GM18868 (cell line): Measurements from ENCODE around the gene KRT14.
"Not testable (repeated sequence)": the region's sequence is repeated elsewhere in the genome, so short reads cannot be mapped to it uniquely, and the experiment has no call there.

ENCODE experiments used
- ATAC-seq: cut with Tn5 transposase; IDR thresholded peaks from one replicate; pipeline ENCODE4 v1.9.1; 2021; ENCODE audit warnings: mild to moderate bottlenecking, moderate library complexity; ENCODE audit not compliant: unreplicated experiment

KRT14 gene

DNA sequence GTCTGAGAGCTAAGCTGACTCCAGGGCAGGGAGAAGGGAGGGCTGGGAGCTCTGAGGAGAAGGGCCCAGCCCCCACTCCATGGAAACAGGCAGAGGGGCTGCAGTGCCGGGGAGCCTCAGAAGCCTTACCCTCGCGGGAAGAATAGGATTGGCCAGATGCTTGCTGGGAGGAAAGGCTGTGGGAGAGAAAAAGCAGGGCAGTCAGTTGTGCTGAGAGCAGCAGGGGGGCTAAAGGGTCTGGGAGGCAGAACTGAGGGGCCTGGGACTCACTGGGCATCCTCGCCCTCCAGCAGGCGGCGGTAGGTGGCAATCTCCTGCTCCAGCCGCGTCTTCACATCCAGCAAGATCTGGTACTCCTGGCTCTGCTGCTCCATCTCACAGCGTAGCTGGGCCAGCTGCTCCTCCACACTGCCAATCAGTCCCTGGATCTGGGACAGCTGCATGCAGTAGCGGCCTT lies 23.4 kb upstream of the KRT14 start:
- not testable (repeated sequence) for ATAC-seq

GRCh38 chr17:41606930-41607329 lies 20.2 kb upstream of the KRT14 start:
- not testable (repeated sequence) for ATAC-seq

DNA sequence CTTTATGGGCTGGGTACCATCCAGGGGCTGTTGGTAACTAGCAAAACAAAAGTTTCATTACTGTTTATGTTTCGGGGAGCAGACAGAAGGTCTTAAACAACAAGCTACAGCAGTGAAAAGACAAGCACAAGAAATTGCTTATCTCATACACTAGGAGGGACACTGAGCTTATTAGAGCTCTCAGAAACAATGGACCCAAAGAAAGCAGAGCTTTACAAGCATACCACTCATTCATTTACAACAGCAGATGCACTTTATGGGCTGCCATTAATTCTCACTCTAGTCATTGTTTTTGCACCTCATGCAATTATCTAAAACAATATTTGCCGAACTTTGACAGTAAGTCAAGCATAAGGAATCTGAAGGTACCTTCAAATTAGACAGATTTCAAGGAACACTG lies 15.8 kb upstream of the KRT14 start:
- ATAC-seq: no peak

DNA sequence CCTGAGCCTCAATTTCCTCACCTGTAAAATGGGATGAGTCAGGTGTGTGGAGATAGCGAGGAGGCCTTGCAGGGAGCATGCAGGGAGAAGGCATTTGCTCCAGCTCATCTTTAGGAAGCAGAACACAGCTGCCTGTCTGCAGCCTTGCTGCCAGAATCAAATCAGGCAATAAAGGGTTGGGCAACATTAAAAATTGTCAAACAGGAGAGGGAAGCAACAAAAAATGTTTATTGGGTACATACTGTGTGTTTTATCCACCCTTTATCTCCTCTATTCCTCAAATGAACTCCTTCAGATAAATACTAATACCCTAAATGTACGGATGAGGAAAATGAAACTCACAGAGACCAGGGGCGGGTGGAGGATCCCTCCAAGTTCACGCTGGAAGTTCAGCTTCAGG lies 13.6 kb upstream of the KRT14 start:
- ATAC-seq: no peak

DNA sequence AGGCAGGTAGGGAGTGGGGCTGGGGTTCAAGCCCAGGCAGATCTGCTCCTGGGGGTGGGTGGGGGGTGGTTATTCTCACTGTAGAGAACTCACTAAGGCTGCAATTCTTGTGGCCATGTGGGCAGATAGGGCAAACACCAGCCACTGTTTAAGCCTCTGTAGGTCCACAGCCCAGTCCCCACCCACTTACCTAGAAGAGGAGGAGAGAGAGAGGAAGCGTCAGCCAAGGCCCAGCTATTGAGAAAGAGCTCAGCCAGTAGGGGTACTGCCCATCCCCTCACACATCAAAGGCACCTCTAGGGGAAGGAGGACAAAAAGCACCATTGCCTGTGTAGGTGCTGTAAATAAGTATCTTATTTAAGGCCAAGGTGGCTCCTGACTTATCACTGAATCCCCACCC lies 13.0 kb upstream of the KRT14 start:
- no peak for ATAC-seq

DNA sequence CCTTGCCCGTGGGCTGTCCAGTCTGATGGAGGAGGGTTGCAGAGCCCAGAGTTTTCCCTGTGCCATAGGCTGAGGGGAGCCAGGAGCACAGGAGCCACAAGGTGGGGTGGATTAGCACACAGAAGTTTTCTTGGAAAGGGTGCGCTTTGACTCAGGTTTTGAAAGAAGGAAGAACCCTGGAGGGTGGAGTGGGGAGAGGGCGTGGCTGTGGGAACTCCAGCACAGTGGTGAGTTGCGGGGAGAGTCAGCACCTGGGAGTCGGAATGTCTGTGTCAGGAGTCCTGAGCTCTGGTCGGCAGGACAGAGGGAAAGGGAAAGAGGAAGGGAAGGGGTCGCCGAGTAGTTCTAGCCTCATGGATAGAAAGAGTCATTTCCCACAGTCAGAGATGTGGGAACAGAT lies 8.9 kb upstream of the KRT14 start:
- ATAC-seq: no peak

DNA sequence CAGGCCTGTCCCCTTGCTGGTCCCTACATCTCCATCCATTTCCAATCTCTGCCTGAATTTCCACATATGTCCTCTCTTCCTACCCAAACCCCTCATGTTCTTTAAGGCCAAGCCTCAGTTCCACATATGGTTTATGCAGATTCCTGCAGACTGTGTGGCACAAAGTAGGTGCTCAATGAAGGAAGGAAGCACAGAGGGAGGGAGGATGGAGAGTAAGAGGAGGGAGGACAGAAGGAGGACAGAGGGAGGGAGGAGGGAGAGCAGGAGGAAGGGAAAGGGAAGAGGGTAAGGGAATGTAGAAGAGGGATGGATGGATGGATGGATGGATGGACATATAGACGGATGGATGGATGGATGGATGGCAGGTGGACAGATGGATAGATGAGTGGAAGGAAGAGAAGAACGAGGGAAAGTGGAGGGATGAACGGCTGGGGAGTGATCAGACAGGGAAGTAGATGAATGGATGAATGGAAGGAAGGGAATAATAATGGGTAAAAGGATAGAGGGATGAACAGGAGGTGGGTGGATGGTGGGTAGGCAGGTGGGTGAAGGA lies 7.7 kb upstream of the KRT14 start:
- no peak for ATAC-seq

DNA sequence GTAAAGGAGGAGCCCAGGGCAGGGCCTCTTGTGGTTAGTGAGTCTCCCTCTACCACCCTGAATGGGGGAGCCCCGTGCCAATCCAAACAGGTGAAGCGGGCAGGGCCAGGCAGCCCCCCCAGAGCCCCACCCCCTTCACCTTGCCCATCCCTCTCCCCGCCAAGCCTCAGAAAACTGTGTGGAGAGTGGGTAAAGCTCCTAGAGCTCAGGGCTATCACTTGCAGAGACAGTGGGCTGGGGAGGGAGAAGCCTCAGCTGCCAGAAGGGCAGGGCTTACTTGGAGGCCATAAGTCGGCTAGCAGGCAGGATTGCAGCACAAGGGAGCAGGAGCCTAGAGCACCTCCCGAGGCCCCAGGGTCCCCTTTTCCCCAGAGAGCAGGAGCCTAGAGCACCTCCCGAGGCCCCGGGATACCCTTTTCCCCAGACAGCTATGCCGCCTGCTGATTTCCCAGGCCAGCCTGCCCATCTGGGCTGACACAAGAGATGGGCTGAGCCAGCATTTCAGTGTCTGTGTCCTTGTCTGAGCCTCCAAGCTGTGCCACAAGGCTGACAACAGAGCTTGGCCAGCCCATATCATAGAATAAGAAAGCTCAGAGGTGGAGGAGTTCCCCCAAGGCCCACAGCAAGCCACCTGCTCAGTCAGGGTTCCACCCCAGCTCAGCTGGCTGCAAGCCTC lies 6.7 kb upstream of the KRT14 start:
- ATAC-seq: no peak

DNA sequence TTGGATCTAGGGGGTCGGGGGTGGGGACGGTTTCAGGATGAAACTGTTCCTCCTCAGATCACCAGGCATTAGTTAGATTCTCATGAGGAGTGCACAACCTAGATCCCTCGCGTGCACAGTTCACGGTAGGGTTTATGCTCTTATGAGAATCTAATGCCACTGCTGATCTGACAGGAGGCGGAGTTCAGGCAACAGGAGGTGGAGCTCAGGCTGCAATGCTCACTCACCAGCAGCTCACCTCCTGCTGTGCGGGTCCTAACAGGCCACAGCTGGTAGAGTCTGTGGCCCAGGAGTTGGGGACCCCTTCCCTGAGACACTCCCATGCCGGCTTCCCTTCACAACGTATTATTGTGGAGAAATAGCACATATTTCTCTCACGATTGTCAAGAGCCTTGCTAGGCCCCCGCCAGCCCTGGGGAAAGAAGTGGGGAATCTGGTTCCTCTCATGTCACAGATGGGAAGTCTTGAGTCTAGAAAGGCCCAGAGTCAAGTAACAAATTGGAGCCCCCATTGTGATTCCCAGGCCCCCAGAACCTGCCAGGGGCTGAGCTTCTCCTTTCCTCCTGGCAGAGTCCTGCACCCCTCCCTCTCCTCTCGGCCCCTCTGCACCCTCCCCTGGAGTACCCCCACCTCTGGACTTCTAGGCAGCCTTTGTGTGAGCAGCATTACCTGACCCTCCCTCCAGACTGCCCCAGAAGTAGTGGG lies 6.1 kb upstream of the KRT14 start:
- no peak for ATAC-seq

GRCh38 chr17:41589301-41589700 lies 2.6 kb upstream of the KRT14 start:
- no peak for ATAC-seq

GRCh38 chr17:41588126-41588810 lies 1.6 kb upstream of the KRT14 start:
- ATAC-seq: no peak

DNA sequence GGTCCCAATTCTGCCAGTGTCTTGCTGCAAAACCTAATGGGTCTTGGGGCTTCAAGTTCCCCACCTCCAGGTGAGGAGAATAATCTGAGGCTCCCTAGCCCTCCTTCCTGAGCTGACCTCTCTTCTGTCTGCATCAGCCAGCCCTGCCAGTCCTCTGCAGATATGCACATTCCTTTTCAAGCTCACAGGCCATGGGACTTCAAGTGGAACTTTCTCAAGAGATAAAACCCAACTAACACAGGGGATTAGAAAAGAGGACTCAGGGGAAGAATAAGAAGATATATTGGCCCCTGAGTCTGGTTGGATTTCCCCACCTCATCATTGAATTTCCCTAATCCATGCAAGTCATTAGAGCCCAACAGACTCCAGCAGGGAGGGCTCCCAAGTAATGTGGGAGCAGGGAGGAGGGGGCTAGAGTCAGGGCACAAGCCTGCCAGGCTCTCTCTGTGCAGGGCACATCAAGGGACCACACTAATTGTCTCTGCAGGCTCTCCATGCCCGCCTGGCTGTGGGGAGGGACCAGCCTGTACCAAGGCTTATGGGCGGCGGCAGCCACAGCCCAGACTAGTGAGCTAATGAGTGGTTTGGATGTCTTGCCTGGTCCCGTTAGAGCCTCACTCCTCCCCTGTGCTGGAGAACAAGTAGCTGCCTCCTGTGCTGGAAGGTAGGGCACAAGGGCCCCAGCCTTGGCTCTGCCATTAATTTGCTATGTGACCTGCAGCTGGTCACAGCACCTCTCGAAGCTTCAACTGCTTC lies 1.2 kb downstream of the KRT14 start:
- no peak for ATAC-seq

DNA sequence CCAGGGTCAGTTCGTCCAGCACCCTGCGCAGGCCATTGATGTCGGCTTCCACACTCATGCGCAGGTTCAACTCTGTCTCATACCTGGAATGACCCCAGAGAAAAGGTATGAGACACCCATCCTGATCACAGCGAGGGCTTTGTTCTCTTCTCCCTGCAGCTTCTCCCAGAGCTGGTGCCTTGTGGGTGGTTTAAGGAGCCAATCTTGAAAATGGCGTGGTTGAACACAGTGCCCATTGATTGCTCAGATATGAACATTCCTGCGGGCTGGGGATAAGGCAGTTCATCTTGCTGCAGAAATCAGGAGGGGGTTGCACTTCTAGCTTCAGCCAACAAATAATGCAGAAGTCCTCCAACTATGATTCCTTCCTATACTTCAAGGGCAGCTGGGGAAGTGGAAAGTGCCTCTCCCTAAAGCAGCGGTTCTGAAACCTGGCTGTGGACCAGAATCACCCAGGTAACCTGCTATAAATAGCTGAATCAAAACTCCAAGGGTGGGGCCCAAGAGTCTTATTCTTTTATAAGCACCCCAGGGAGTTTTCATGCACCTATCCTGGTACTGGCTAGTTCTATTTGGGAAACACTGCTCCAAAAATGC lies 2.3 kb downstream of the KRT14 start:
- not testable (repeated sequence) for ATAC-seq

GRCh38 chr17:41583137-41584127 lies 3.3 kb downstream of the KRT14 start:
- ATAC-seq: no peak

GRCh38 chr17:41582061-41582968 lies 4.4 kb downstream of the KRT14 start:
- ATAC-seq: not testable (repeated sequence)

DNA sequence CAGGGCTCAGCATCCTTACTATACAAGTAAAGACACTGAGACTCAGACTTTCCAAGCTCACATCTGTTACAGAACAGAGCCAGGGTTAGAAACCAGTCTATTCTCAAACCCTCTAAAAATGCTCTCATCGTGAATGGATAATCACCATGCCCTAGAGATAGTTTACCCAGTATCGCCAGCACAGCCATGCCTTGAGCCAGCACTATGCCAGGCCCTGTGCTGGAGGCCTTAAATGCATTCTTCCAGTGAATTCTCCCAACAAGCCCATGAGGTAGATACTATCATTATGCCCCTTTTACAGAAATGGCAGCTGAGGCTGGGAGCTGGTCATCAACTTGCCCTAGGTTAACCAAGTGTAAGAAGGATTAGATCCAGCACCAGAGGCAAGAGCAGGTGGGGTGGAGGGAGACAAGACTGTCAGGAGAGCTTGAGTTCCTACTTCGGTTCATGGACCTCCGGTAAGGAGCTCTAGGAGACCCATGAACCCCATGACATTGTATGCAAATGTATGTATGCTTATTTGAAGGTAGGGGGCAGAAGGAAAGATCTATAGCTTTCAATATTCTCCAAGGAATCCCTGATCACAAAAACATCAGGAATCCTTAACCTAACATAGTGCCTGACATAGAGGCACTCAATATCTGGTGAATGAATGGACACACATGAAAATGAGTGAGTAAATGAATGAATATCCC lies 5.2 kb downstream of the KRT14 start:
- no peak for ATAC-seq

- no peak for ATAC-seq
These were observed 5.9 kb downstream of the KRT14 start for GRCh38 chr17:41580687-41581365.
